Measurements from ENCODE around the gene PTPRK. TPM values are rescaled to one million over a fixed set of nuclear protein-coding genes. Genes with fewer than 3 reads are reported as not detected.

The PTPRK gene
- total RNA-seq, 1 experiment from 2014 or later = 34.2 TPM

- H3K9me2 ChIP-seq (ENCODE audit: insufficient read depth) = no peaks in the 10 kb centered on the region
- no TSS peak for BruUV-seq (replicated peaks)
- intact Hi-C loops (cut with micrococcal nuclease) = no loop called here
- TF ChIP-seq, protein P1, sequence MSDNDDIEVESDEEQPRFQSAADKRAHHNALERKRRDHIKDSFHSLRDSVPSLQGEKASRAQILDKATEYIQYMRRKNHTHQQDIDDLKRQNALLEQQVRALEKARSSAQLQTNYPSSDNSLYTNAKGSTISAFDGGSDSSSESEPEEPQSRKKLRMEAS (IDR thresholded peaks at IDR 0.05) = no peak
- TF ChIP-seq ZNF274 (IDR thresholded peaks at IDR 0.05; ENCODE audit: low read depth, low read length) (no peak), ZBTB33 (IDR thresholded peaks at IDR 0.05; ENCODE audit: extremely low read depth, insufficient replicate concordance, low read length) (no peak), YY1 (IDR thresholded peaks at IDR 0.05; ENCODE audit: extremely low read depth, insufficient replicate concordance, low read depth, low read length) (no peak), POLR2AphosphoS5 (IDR thresholded peaks at IDR 0.05; ENCODE audit: low read depth, low read length) (no peak)
- H3K79me2 ChIP-seq (ENCODE audit: insufficient read depth, low read length) = no peaks in the 10 kb centered on the region
- no peak overlapping the region for H3K27ac ChIP-seq (ENCODE audit: low read depth, low read length)
- H3K4me3 ChIP-seq (replicated peaks in 1 of 2; ENCODE audit: low read depth in 1 of 2, low read length in 2 of 2) = no peak overlapping the region
- no peak overlapping the region for H2AFZ ChIP-seq (ENCODE audit: low read depth, low read length, poor library complexity, severe bottlenecking)
- no peaks in the 10 kb centered on the region for H3K4me1 ChIP-seq (ENCODE audit: control insufficient read depth in 1 of 2, insufficient read depth in 2 of 2, low read length in 2 of 2)
- H4K20me1 ChIP-seq (ENCODE audit: insufficient read depth) = no peaks in the 10 kb centered on the region
- H3K9me3 ChIP-seq (ENCODE audit: control insufficient read depth in 1 of 2, insufficient read depth in 1 of 2, low read depth in 1 of 2, low read length in 2 of 2) = no peaks in the 10 kb centered on the region
- H3K4me2 ChIP-seq (ENCODE audit: low read length) = no peak overlapping the region
- ChIA-PET RAD21 (ENCODE audit: low non-redundant PET in 1 of 2, low total read pairs in 2 of 2, uncharacterized antibody in 2 of 2, unreplicated experiment in 2 of 2) (no interaction called here), CTCF (no interaction called here), POLR2A (no interaction called here)
- ATAC-seq (no peak), DNase-seq (ENCODE audit: low read depth, low spot score) (no peak)
- H3K9ac ChIP-seq (ENCODE audit: low read length) = no peak overlapping the region
- no peaks in the 10 kb centered on the region for H3K27me3 ChIP-seq (ENCODE audit: insufficient read depth, low read length)
- H3K36me3 ChIP-seq (ENCODE audit: control insufficient read depth in 1 of 2, insufficient read depth in 2 of 2, low read length in 2 of 2) = no peaks in the 10 kb centered on the region
These were observed 452.3 kb downstream of the PTPRK start for GRCh38 chr6:128068119-128068479.

- H3K4me2 ChIP-seq (ENCODE audit: low read length) = no peak overlapping the region
- BruUV-seq (replicated peaks) = no TSS peak
- H2AFZ ChIP-seq (ENCODE audit: low read depth, low read length, poor library complexity, severe bottlenecking) = no peak overlapping the region
- no peaks in the 10 kb centered on the region for H3K9me2 ChIP-seq (ENCODE audit: insufficient read depth)
- ATAC-seq (no peak), DNase-seq (ENCODE audit: low read depth, low spot score) (no peak)
- H3K4me3 ChIP-seq (replicated peaks in 1 of 2; ENCODE audit: low read depth in 1 of 2, low read length in 2 of 2) = no peak overlapping the region
- H3K9me3 ChIP-seq (ENCODE audit: control insufficient read depth in 1 of 2, insufficient read depth in 1 of 2, low read depth in 1 of 2, low read length in 2 of 2) = no peaks in the 10 kb centered on the region
- intact Hi-C loops (cut with micrococcal nuclease) = no loop called here
- POLR2A ChIA-PET = no interaction called here
- no peaks in the 10 kb centered on the region for H4K20me1 ChIP-seq (ENCODE audit: insufficient read depth)
- H3K27me3 ChIP-seq (ENCODE audit: insufficient read depth, low read length) = no peaks in the 10 kb centered on the region
- CTCF ChIA-PET = no interaction called here
- RAD21 ChIA-PET (ENCODE audit: low non-redundant PET in 1 of 2, low total read pairs in 2 of 2, uncharacterized antibody in 2 of 2, unreplicated experiment in 2 of 2) = no interaction called here
- no peaks in the 10 kb centered on the region for H3K79me2 ChIP-seq (ENCODE audit: insufficient read depth, low read length)
- no peak overlapping the region for H3K9ac ChIP-seq (ENCODE audit: low read length)
- H3K36me3 ChIP-seq (ENCODE audit: control insufficient read depth in 1 of 2, insufficient read depth in 2 of 2, low read length in 2 of 2) = no peaks in the 10 kb centered on the region
- no peaks in the 10 kb centered on the region for H3K4me1 ChIP-seq (ENCODE audit: control insufficient read depth in 1 of 2, insufficient read depth in 2 of 2, low read length in 2 of 2)
- H3K27ac ChIP-seq (ENCODE audit: low read depth, low read length) = no peak overlapping the region
- TF ChIP-seq FOSL1 (IDR thresholded peaks at IDR 0.05; ENCODE audit: low read depth) (no peak), ELF1 (IDR thresholded peaks at IDR 0.05; ENCODE audit: borderline replicate concordance, low read depth) (no peak), JUND (IDR thresholded peaks at IDR 0.05) (no peak), ZFX (IDR thresholded peaks at IDR 0.05) (no peak), EGR1 (IDR thresholded peaks at IDR 0.05; ENCODE audit: low read depth) (no peak), YY1 (IDR thresholded peaks at IDR 0.05; ENCODE audit: extremely low read depth, insufficient replicate concordance, low read depth, low read length) (no peak), POLR2A (IDR thresholded peaks at IDR 0.05; ENCODE audit: borderline replicate concordance, extremely low read depth, insufficient read depth, insufficient read length) (no peak), TCF7L2 (IDR thresholded peaks at IDR 0.05; ENCODE audit: borderline replicate concordance, extremely low read depth, insufficient read depth, insufficient read length) (no peak), POLR2AphosphoS5 (IDR thresholded peaks at IDR 0.05; ENCODE audit: low read depth, low read length) (no peak), CBX3 (IDR thresholded peaks at IDR 0.05; ENCODE audit: low read depth) (no peak), EZH2phosphoT487 (IDR thresholded peaks at IDR 0.05; ENCODE audit: borderline replicate concordance) (no peak), SRF (IDR thresholded peaks at IDR 0.05; ENCODE audit: low read depth) (no peak)
- TF ChIP-seq, protein P2, sequence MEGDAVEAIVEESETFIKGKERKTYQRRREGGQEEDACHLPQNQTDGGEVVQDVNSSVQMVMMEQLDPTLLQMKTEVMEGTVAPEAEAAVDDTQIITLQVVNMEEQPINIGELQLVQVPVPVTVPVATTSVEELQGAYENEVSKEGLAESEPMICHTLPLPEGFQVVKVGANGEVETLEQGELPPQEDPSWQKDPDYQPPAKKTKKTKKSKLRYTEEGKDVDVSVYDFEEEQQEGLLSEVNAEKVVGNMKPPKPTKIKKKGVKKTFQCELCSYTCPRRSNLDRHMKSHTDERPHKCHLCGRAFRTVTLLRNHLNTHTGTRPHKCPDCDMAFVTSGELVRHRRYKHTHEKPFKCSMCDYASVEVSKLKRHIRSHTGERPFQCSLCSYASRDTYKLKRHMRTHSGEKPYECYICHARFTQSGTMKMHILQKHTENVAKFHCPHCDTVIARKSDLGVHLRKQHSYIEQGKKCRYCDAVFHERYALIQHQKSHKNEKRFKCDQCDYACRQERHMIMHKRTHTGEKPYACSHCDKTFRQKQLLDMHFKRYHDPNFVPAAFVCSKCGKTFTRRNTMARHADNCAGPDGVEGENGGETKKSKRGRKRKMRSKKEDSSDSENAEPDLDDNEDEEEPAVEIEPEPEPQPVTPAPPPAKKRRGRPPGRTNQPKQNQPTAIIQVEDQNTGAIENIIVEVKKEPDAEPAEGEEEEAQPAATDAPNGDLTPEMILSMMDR (IDR thresholded peaks at IDR 0.05 in 2 of 3, conservative IDR thresholded peaks at IDR 0.05 in 1 of 3; ENCODE audit: borderline replicate concordance in 1 of 3, insufficient read depth in 1 of 3, low read depth in 2 of 3, low read length in 2 of 3) = no peak
- TF ChIP-seq, protein P1 (IDR thresholded peaks at IDR 0.05) = no peak
These were observed 452.8 kb downstream of the PTPRK start for GRCh38 chr6:128067446-128068118.
